Activated CD4-positive, alpha-beta memory T cell treated with anti-CD3 and anti-CD28 coated beads for 36 hours (primary cell): ENCODE results near the gene OR5AC2. TPM values are rescaled to one million over a fixed set of nuclear protein-coding genes. Genes with fewer than 3 reads are reported as not detected.

ENCODE experiments used
- CTCF ChIA-PET: fragments of 350-600 bp; sonication (Branson Sonifier 250); formaldehyde crosslinking; loops from one replicate; lab custom pipeline; 2021; ENCODE audit warnings: antibody characterized with exemption, inconsistent platforms; lab: Charles Lee
- POLR2A ChIA-PET: fragments of 350-600 bp; sonication (Branson Sonifier 250); formaldehyde crosslinking; loops from one replicate; lab custom pipeline; 2021; ENCODE audit warnings: antibody characterized with exemption; lab: Charles Lee
- DNase-seq: peaks from one replicate; pipeline ENCODE4 v3.0.0-alpha.2; 2020
- H3K27ac Mint-ChIP-seq: one replicate; pipeline ENCODE4 v1.8.0; 2021; ENCODE audit warnings: mixed read lengths
- H3K27me3 Mint-ChIP-seq: one replicate; pipeline ENCODE4 v1.8.0; 2021; ENCODE audit warnings: mixed read lengths
- H3K36me3 Mint-ChIP-seq: one replicate; pipeline ENCODE4 v1.8.0; 2021; ENCODE audit warnings: mixed read lengths
- H3K4me1 Mint-ChIP-seq: one replicate; pipeline ENCODE4 v1.8.0; 2021; ENCODE audit warnings: low read depth, mixed read lengths
- H3K4me3 Mint-ChIP-seq: one replicate; pipeline ENCODE4 v1.8.0; 2021; ENCODE audit warnings: mild to moderate bottlenecking, mixed read lengths
- H3K9me3 Mint-ChIP-seq: one replicate; pipeline ENCODE4 v1.8.0; 2021; ENCODE audit warnings: mixed read lengths
- intact Hi-C: fragments of 100-400 bp; cut with micrococcal nuclease; formaldehyde crosslinking; loops from one replicate; pipeline ENCODE4 v1.15.1; 2023
- total RNA-seq, 2 experiments: library from RNA; stranded (reverse); gene quantifications; one replicate each; pipeline ENCODE4 v1.2.3, GENCODE V29; 2021

The OR5AC2 gene
- total RNA-seq, 2 experiments from 2014 or later, result not detected

- POLR2A ChIA-PET, result no interaction called here
- DNase-seq, result no peak
These were observed 13.5 kb upstream of the OR5AC2 start for GRCh38 chr3:98073486-98073885.

DNA sequence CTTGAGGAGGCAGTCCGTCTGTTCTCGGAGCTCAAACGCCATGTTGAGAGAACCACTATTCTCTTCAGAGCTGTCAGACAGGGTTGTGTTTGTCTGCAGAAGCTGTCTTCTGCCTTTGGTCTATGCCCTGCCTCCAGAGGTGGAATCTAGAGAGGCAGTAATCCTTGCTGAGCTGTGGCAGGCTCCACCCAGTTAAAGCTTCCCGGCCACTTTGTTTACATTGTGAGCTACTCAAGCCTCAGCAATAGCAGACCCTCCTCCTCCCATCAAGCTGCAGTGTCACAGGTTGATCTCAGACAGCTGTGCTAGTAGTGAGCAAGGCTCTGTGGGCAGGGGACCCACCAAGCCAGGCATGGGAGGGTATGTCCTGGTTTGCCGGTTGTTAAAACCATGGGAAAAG lies 8.9 kb downstream of the OR5AC2 start:
- ChIA-PET CTCF (no interaction called here), POLR2A (no interaction called here)
- DNase-seq, result no peak
- H3K4me3 Mint-ChIP-seq, result no peak overlapping the region
- H3K36me3 Mint-ChIP-seq, result no peaks in the 10 kb centered on the region
- intact Hi-C loops, result no loop called here
- peaks cover 8% of the 10 kb centered on the region for H3K27me3 Mint-ChIP-seq
- H3K4me1 Mint-ChIP-seq, result no peaks in the 10 kb centered on the region
- no peak overlapping the region for H3K27ac Mint-ChIP-seq
- no peaks in the 10 kb centered on the region for H3K9me3 Mint-ChIP-seq

More at GRCh38 chr3:98073486-98073885, 13.5 kb upstream of the OR5AC2 start:
- Mint-ChIP-seq H3K36me3 (no peaks in the 10 kb centered on the region), H3K4me3 (no peak overlapping the region), H3K4me1 (no peaks in the 10 kb centered on the region), H3K27me3 (peaks cover 5% of the 10 kb centered on the region), H3K27ac (no peak overlapping the region), H3K9me3 (no peaks in the 10 kb centered on the region)
- intact Hi-C loops, result no loop called here
- CTCF ChIA-PET, result no interaction called here

DNA sequence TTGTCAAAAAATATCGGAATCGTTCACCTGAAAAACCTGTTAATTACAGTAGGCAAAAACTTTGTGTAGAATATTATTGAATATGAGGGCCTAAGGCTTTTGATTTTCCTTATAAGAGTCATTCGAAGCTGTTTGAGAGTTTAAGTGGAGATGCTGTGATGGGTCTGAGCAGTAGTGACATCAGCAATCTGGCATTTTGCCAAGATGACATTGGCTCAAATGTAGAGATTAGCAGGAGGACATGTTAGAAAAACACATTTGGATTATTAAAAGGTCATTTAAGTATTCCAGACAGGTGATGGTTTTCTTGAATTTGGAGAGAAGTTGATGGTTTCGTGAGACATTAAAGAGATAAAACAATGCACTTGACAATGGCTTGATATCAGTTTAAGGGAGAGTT lies 12.9 kb downstream of the OR5AC2 start:
- H3K27ac Mint-ChIP-seq, result no peak overlapping the region
- H3K4me3 Mint-ChIP-seq, result no peak overlapping the region
- DNase-seq, result no peak
- H3K27me3 Mint-ChIP-seq, result peaks cover 7% of the 10 kb centered on the region
- no peaks in the 10 kb centered on the region for H3K9me3 Mint-ChIP-seq
- POLR2A ChIA-PET, result no interaction called here
- no peaks in the 10 kb centered on the region for H3K4me1 Mint-ChIP-seq
- CTCF ChIA-PET, result no interaction called here
- no peaks in the 10 kb centered on the region for H3K36me3 Mint-ChIP-seq
- intact Hi-C loops, result no loop called here

GRCh38 chr3:98108162-98108561 lies 21.2 kb downstream of the OR5AC2 start:
- no peaks in the 10 kb centered on the region for H3K27me3 Mint-ChIP-seq
- H3K27ac Mint-ChIP-seq, result no peak overlapping the region
- H3K4me1 Mint-ChIP-seq, result no peaks in the 10 kb centered on the region
- CTCF ChIA-PET, result no interaction called here
- H3K36me3 Mint-ChIP-seq, result no peaks in the 10 kb centered on the region
- intact Hi-C loops, result no loop called here
- POLR2A ChIA-PET, result no interaction called here
- H3K9me3 Mint-ChIP-seq, result peaks cover 9% of the 10 kb centered on the region
- DNase-seq, result no peak
- no peak overlapping the region for H3K4me3 Mint-ChIP-seq

- intact Hi-C loops, result no loop called here
- H3K4me3 Mint-ChIP-seq, result no peak overlapping the region
- H3K36me3 Mint-ChIP-seq, result no peaks in the 10 kb centered on the region
- peaks cover 9% of the 10 kb centered on the region for H3K9me3 Mint-ChIP-seq
- H3K27ac Mint-ChIP-seq, result no peak overlapping the region
- ChIA-PET CTCF (no interaction called here), POLR2A (no interaction called here)
- no peaks in the 10 kb centered on the region for H3K27me3 Mint-ChIP-seq
- DNase-seq, result no peak
- no peaks in the 10 kb centered on the region for H3K4me1 Mint-ChIP-seq
These were observed 23.0 kb downstream of the OR5AC2 start for GRCh38 chr3:98109807-98110549.

DNA sequence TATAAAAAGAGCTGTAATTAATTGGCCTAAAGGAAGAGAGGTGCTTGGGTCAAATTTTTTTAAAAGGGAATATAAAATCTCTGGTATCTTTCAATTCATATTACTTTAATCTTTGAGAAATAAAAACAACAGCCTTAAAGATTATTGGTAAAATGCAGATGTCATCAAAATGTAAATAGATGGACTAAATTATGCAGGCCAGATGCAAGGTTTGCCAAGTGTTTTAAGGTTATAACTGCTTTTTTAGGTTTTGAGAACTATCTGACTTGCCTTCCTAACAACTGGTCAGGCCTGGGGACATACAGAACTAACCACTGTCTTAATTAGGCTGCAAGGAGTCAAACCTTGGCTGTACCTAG lies 23.6 kb downstream of the OR5AC2 start:
- H3K27me3 Mint-ChIP-seq, result no peaks in the 10 kb centered on the region
- ChIA-PET CTCF (no interaction called here), POLR2A (no interaction called here)
- DNase-seq, result no peak
- no peaks in the 10 kb centered on the region for H3K36me3 Mint-ChIP-seq
- H3K4me3 Mint-ChIP-seq, result no peak overlapping the region
- H3K9me3 Mint-ChIP-seq, result peaks cover 9% of the 10 kb centered on the region
- intact Hi-C loops, result no loop called here
- no peak overlapping the region for H3K27ac Mint-ChIP-seq
- H3K4me1 Mint-ChIP-seq, result no peaks in the 10 kb centered on the region

DNA sequence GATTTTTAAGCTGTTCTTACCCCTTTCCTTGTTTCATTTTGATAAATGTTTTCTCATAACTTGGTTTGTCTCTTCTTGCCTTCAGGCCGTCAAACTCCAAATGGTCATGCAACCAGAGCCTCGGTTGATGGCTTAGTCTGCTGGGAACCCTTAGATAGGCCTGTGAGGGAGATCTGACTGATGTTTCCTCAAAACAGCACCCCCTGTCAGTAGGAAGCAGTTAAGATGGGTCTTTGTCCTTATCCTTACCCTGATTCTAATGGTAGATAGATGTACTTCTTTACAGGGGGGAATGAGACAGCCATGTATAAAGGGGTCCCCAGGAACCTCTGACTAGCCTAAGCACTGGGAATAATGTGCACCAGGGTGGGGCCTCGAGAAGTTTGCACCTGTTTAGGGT lies 27.3 kb downstream of the OR5AC2 start:
- no peak for DNase-seq
- peaks cover 9% of the 10 kb centered on the region for H3K9me3 Mint-ChIP-seq
- ChIA-PET POLR2A (no interaction called here), CTCF (no interaction called here)
- H3K4me3 Mint-ChIP-seq, result no peak overlapping the region
- H3K4me1 Mint-ChIP-seq, result no peaks in the 10 kb centered on the region
- intact Hi-C loops, result no loop called here
- no peak overlapping the region for H3K27ac Mint-ChIP-seq
- H3K36me3 Mint-ChIP-seq, result no peaks in the 10 kb centered on the region
- H3K27me3 Mint-ChIP-seq, result no peaks in the 10 kb centered on the region

DNA sequence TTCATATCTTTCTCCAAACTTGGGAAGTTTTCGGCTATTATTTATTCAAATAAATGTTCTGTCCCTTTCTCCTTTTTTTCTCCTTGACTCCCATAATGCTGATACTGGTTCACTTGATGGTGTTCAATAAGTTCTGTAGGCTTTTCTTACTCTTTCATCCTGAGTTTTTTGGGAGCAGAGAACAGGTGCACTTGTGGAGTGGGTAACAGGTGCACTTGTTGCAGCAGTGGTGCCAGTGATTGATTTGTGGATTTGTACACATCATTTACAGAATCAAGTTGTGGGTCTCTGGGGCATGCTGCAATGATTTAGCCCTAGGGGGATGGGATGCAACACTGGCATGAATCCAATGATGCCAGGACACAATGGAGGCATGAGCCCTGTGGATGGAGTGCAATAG lies 28.7 kb downstream of the OR5AC2 start:
- intact Hi-C loops, result no loop called here
- DNase-seq, result no peak
- Mint-ChIP-seq H3K27ac (no peak overlapping the region), H3K4me3 (no peak overlapping the region), H3K36me3 (no peaks in the 10 kb centered on the region), H3K9me3 (peaks cover 4% of the 10 kb centered on the region), H3K27me3 (no peaks in the 10 kb centered on the region), H3K4me1 (no peaks in the 10 kb centered on the region)
- POLR2A ChIA-PET, result no interaction called here
- CTCF ChIA-PET, result no interaction called here

DNA sequence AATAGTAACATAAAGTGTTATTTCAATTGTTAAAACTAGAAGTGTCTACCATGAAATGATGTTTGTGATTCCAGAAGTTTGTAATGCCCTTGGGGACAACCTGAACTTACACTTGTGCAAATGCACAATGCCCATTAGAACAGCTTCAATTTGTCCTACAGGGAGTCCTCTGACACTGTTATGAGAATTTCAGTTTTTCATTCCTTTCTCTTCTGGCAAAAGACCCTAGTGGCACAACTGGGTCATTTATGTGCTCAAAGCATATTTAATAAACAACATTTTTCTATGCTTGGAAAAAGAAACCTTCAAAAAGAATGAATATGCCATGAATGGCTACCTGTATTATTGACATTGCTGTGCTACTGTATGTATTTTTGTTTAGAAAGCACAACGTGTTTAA lies 43.4 kb downstream of the OR5AC2 start, which contains the start of gene OR5H1:
TSS of gene OR5H1 (plus strand) at position 301 of the 400 bp plus-strand sequence. CDS start 1,977 bp downstream, outside the sequence.
- H3K4me3 Mint-ChIP-seq, result no peak within 1 kb of the TSS
- DNase-seq, result no peak
- H3K27me3 Mint-ChIP-seq, result no peaks in the 10 kb centered on the region
- ChIA-PET CTCF (no interaction called here), POLR2A (no interaction called here)
- no peaks in the 10 kb centered on the region for H3K36me3 Mint-ChIP-seq
- H3K27ac Mint-ChIP-seq, result no peak within 1 kb of the TSS
- H3K4me1 Mint-ChIP-seq, result no peaks in the 10 kb centered on the region
- H3K9me3 Mint-ChIP-seq, result no peaks in the 10 kb centered on the region
- intact Hi-C loops, result no loop called here

DNA sequence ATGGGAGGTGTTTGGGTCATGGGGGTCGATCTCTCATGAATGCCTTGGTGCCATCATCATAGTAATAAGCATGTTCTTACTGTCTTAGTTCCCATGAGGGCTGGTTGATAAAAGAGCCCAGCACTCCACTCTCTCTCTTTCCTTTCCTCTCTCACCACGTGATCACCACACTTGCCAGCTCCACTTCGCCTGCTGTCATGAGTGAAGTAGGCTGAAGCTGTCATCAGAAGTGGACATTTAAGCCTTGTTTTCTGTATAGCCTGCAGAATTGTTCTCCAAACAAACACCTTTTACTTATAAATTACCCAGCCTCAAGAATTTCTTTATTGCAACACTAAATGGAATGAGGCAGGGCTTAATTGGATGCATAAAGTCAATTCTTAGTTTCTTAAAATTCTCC lies 49.7 kb downstream of the OR5AC2 start:
- intact Hi-C loops, result no loop called here
- Mint-ChIP-seq H3K36me3 (no peaks in the 10 kb centered on the region), H3K27me3 (peaks cover 1% of the 10 kb centered on the region), H3K27ac (no peak overlapping the region), H3K4me3 (no peak overlapping the region), H3K4me1 (no peaks in the 10 kb centered on the region), H3K9me3 (no peaks in the 10 kb centered on the region)
- ChIA-PET CTCF (no interaction called here), POLR2A (no interaction called here)
- DNase-seq, result no peak

Other genes with a start within 250 kb of the OR5AC2 start
- gene RIOX2, start 114.7 kb upstream of the OR5AC2 start, total RNA-seq, result 10 to 100 TPM; 35.9 to 36.1 TPM
- not detected for gene GABRR3, start 51.9 kb upstream of the OR5AC2 start, total RNA-seq
- not detected for gene OR5H1, start 43.5 kb downstream of the OR5AC2 start, total RNA-seq
- gene OR5H14, start 60.3 kb downstream of the OR5AC2 start, total RNA-seq, result not detected
- not detected for gene OR5H15, start 79.5 kb downstream of the OR5AC2 start, total RNA-seq
- not detected for gene OR5H6, start 177.1 kb downstream of the OR5AC2 start, total RNA-seq
- gene OR5H2, start 195.3 kb downstream of the OR5AC2 start, total RNA-seq, result not detected